ENCODE measurements around the gene GNA14. TPM values are rescaled to one million over a fixed set of nuclear protein-coding genes. Genes with fewer than 3 reads are reported as not detected.

GNA14 gene
- total and polyA plus RNA-seq, 12 donors, result 0.75 to 4.8 (median 1.7) TPM

- intact Hi-C loops (cut with DNase I), result no loop called here
- DNase-seq, result no peak
- no peaks in the 10 kb centered on the region for H3K9me3 ChIP-seq
- peaks cover 0 to 37% (median 13%) of the 10 kb centered on the region in 9 donors for H3K36me3 ChIP-seq
- H3K4me3 ChIP-seq, result no peak overlapping the region
- TF ChIP-seq, protein P1, sequence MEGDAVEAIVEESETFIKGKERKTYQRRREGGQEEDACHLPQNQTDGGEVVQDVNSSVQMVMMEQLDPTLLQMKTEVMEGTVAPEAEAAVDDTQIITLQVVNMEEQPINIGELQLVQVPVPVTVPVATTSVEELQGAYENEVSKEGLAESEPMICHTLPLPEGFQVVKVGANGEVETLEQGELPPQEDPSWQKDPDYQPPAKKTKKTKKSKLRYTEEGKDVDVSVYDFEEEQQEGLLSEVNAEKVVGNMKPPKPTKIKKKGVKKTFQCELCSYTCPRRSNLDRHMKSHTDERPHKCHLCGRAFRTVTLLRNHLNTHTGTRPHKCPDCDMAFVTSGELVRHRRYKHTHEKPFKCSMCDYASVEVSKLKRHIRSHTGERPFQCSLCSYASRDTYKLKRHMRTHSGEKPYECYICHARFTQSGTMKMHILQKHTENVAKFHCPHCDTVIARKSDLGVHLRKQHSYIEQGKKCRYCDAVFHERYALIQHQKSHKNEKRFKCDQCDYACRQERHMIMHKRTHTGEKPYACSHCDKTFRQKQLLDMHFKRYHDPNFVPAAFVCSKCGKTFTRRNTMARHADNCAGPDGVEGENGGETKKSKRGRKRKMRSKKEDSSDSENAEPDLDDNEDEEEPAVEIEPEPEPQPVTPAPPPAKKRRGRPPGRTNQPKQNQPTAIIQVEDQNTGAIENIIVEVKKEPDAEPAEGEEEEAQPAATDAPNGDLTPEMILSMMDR (IDR thresholded peaks at IDR 0.05), result no peak
- H3K27me3 ChIP-seq, result no peaks in the 10 kb centered on the region
- ATAC-seq, result no peak
- no peak overlapping the region for H3K27ac ChIP-seq
- no peaks in the 10 kb centered on the region for H3K4me1 ChIP-seq
Observed at GRCh38 chr9:77384406-77384805, 263.7 kb downstream of the GNA14 start.

GRCh38 chr9:77375956-77376532 is 272.1 kb downstream of the GNA14 start:
- no peaks in the 10 kb centered on the region for H3K4me1 ChIP-seq
- H3K9me3 ChIP-seq, result no peaks in the 10 kb centered on the region
- H3K36me3 ChIP-seq, result peaks cover 0 to 9% (median 4%) of the 10 kb centered on the region in 9 donors
- 92 to 95% methylated on average over 6 of the region's 6 CpGs for WGBS, 2 donors
- H3K27ac ChIP-seq, result no peak overlapping the region
- no peak for DNase-seq
- no peak for ATAC-seq
- H3K27me3 ChIP-seq, result no peaks in the 10 kb centered on the region
- TF ChIP-seq, protein P1 (IDR thresholded peaks at IDR 0.05), result no peak
- H3K4me3 ChIP-seq, result no peak overlapping the region
- intact Hi-C loops (cut with DNase I), result no loop called here

- no peaks in the 10 kb centered on the region for H3K9me3 ChIP-seq
- no peak overlapping the region for H3K4me3 ChIP-seq
- intact Hi-C loops (cut with DNase I), result no loop called here
- no peak overlapping the region for H3K27ac ChIP-seq
- peaks cover 0 to 27% (median 20%) of the 10 kb centered on the region in 9 donors for H3K36me3 ChIP-seq
- DNase-seq (no peak), ATAC-seq (no peak)
- H3K4me1 ChIP-seq, result no peaks in the 10 kb centered on the region
- TF ChIP-seq, protein P1 (IDR thresholded peaks at IDR 0.05), result no peak
- no peaks in the 10 kb centered on the region for H3K27me3 ChIP-seq
- WGBS, 2 donors, result 98% methylated on average over 3 of the region's 3 CpGs
Observed at GRCh38 chr9:77374266-77374665, 273.9 kb downstream of the GNA14 start.
